Stimulated activated CD8-positive, alpha-beta memory T cell treated with anti-CD3 and anti-CD28 coated beads, Interleukin-7, amount 100 ng/mL, for 1 hour (primary cell): ENCODE data around the gene PPIC.

Experiments
- DNase-seq, 2 donors: peaks; one replicate each; pipeline ENCODE4 v3.0.0-alpha.2; 2020; ENCODE audit warnings: low read depth in 2 of 2

Gene PPIC

GRCh38 chr5:123036391-123037103 lies at the start of gene PPIC:
PPIC (minus strand) TSS chr5:123036725; CDS start chr5:123036625, 100 bp downstream.
- DNase-seq: no peak

GRCh38 chr5:123085638-123086286 lies 49.2 kb upstream of the PPIC start:
- no peak for DNase-seq

DNA sequence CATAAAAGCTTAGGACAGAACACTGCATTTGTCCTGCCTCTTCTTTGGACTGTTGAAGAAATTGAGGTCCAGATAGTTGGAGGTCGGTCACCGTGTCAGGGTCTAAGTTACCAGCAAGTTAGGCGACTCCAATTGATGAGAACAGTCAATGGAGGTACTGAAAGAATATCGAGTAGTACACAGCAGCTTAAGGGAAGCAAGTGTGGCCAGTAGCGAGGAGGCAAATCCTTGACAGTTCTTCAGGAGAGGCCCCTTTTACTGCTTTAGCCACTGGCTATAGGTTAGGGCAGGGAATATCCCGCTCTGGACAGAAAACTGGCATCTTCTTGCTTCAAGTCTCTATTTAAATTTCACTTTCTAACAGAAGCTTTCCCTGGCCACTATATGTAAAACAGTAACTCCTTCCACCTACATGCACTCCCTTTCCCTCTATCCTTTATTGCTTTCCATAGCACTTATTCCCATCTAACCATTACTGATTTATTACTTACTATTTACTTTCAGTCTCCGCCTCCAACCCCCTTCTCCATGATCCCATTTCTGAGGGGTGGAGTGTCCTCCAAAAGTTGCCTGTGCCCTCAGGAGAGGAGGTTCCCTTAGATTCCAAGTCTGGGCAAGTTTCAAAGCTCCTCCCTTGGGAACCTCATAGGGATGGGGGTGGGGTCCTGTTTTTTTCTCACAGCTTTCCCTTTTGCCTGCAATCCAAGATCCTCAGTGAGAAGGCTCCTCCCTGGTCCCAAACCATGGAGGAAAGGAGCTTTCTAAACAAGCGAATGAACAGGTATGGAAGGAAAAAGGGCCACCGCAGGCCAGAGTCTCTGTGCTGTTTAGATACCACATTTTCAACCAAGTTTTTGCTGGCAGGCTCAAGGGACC lies 48.4 kb upstream of the PPIC start:
- DNase-seq: no peak

GRCh38 chr5:123083298-123083697 lies 46.8 kb upstream of the PPIC start:
- no peak for DNase-seq

DNA sequence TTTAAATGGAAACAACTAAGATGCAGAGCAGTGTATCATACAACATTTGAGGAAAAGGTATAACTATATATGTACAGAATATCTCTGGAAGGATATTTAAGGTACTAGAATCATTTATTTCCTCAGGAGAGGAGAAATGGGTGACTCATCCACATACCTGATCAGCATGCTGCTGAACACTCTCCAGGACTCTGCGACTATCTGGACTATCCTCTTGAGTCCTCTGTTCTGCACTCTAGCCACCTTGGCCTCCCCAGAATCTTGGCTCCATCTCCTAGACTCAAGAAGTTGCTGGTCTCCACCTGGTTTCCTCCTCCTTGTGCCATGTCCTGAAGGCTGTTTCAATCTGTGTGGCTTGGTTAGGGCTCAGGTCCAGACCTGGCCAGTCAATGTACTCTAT lies 43.7 kb upstream of the PPIC start:
- DNase-seq: no peak

DNA sequence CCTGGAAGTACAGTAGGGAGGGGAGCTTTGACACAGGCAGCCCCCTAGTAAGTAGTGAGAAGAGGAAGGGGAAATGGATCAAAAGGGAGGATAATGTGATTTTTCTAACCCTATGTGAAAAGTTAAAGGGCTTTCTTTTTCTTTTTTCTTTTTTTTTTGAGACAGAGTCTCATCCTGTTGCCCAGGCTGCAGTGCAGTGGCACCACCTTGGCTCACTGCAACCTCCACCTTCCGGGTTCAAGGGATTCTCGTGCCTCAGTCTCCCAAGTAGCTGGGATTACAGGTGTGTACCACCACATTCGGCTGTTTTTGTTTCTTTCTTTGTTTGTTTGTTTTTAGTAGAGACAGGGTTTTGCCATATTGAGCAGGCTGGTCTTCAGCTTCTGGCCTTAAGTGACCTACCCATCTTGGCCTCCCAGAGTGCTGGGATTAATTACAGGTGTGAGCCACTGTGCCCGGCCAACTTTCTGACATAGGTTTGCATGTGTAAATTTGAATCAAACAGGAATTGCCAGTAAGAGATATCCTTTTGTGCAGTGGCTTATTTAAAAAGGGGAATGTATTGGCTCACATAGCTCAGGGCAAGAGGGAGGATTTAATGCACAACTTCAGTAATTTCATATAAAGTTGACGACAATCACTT lies 39.1 kb upstream of the PPIC start:
- DNase-seq: no peak

GRCh38 chr5:123068368-123068938 lies 31.9 kb upstream of the PPIC start:
- DNase-seq: no peak

- no peak for DNase-seq
Observed at GRCh38 chr5:123066016-123066415, 29.5 kb upstream of the PPIC start.

GRCh38 chr5:123059455-123059854 lies 22.9 kb upstream of the PPIC start:
- no peak for DNase-seq

DNA sequence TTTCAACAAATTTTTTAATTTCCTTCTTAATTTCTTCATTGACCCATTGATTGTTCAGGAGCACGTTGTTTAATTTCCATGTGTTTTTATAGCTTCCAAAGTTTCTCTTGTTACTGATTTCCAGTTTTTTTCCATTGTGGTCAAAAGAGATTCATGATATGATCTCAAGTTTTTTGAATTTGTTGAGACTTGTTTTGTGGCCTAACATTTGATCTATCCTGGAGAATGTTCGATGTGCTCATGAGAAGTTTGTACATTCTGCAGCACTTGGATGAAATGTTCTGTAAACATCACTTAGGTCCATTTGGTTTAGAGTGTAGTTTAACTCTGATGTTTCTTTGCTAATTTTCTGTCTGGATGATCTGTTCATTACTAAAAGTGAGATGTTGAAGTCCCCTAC lies 14.7 kb upstream of the PPIC start:
- DNase-seq: no peak

DNA sequence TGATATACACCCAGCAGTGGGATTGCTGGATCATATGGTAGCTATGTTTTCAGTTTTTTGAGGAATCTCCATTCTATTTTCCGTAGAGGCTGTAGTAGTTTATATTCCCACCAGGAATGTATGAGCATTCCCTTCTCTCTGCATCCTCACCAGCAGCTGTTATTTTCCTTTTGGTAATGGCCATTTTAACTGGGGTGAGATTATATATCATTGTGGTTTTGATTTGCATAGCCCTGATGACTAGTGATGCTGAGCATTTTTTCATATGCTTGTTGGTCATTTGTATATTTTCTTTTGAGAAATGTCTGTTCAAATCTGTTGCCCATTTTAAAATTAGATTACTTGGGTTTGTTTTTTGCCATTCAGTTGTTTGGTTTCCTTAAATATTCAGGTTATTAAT lies 11.2 kb upstream of the PPIC start:
- no peak for DNase-seq

DNA sequence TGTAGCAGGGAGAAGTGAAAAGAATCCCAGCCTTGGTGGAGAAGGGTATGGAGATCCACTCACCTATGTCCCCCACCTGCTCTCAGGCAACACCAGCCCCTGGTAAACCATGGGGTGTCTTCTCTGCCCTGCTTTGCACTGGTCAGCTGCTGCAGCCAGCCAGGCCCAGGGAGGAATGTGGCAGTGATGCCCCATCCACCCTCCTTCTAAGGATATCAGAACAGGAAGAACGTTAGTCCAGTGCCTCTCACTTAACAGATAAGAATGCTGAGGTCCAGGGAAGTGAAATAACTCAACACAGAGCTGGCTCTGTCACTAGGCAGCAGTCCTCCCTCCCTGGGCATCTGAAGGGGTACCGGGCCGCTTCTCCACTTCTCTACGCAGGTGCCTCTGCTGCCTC lies 9.7 kb upstream of the PPIC start:
- no peak for DNase-seq

DNA sequence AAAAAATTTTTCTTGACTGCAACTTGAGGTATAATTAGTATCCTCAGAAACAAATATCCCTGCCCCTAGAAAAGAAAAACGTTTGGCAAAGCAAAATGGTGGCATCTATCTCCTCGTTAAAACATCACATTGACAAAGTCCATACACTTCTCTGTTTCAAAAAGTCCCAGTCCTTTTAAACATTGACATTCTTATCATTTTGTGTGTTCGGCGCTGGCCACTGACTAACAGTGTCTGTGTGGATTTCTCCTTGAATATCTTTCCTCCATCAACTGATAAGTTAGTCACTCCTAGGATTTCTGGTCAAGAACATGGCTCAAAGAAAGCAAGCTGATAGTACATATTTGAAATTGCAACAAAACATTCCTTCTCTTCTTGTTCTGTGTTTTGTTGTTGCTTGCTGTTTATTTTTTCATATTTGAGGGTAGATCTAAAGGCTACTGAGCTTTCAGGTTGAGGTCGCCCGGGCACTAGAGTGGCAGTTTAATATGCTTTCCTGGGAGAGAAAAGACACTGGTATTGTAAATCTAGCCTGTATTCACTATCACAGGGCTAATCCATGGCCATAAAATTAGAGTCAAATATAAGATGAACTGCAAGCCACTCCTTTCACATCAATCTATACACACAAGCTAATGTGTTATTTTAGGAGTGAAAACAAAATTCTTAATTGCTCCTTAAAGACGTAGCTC lies 8.5 kb upstream of the PPIC start:
- DNase-seq: no peak

DNA sequence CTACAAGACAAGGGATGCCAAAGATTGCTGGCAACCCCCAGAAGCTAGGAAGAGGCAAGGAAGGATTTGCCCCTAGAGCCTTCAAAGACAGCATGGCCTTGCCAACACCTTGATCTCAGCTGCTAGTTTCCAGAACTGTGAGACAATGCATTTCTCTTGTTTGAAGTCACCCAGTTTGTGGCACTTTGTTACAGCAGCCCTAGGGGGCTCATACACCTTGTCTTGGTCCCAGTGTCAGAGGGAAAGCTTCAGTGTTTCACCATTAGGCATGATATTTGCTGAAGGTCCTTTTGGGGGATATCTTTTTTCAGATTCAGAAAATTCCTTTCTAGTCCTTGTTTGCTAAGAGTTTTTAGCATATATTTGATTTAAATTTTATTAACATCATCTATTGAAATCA lies 3.1 kb upstream of the PPIC start:
- no peak for DNase-seq

DNA sequence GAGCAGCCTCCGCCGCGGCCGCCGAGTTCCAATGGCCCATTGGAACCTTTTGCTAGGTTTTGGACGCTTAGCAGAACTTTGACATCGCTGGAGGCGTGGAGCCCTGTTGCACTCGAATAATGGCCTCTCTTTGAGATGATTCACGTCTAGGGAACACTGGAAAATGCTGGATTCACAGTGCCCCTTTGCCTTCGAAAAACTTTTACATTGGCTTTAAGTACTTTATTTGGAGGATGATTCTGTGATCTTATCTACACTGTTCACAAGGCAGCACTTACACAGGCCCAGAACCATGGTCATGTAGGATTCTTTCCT lies 536 bp upstream of the PPIC start:
- DNase-seq: no peak

GRCh38 chr5:123035918-123036390 lies 571 bp downstream of the PPIC start:
- no peak for DNase-seq

GRCh38 chr5:123035360-123035917 lies 1.1 kb downstream of the PPIC start:
- no peak for DNase-seq

DNA sequence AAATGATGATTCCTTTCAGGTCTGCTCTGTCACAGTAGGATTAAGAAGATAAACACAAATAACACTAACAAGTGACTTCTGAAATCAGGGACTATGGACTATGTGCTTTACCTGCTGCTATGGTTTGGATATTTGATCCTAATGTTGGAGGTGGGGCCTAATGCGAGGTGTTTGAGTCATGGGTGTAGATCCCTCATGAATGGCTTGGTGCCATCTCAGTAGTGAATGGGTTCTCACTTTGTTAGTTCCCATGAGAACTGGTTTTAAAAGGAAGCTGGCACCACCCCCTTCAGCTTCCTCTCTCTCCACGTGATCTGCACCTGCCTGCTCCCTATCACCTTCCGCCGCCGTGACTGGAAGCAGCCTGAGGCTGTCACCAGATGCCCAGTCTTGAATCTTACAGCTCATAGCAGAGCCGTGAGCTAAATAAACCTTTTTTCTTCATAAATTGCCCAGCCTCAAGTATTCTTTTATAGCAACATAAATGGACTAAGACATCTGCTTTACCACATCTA lies 3.3 kb downstream of the PPIC start:
- no peak for DNase-seq

GRCh38 chr5:123028222-123028621 lies 8.3 kb downstream of the PPIC start:
- no peak for DNase-seq

DNA sequence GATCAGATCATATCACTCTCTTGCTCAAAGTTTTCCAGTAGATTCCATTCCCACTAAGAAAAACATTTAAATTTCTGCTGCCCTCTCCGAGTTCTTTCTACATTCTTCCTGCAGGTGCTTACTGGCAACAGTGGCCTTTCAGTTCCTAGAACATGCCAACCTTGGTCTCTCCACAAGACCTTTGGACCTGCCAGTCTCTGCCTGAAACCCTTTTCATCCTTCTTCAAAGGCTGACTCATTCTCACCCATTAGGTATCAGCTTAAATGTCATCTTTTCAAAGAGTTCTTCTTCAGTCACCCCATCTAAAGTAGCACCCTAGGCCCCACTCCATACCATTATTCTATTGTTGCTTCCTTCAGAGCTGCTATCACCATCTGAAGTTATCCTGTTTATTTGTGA lies 21.8 kb downstream of the PPIC start:
- DNase-seq: no peak

GRCh38 chr5:123012321-123012720 lies 24.2 kb downstream of the PPIC start:
- DNase-seq: no peak
